RWPE1 (cell line): ENCODE results near the gene POLR1G.

Experiments
- CTCF ChIA-PET: fragments of 350-600 bp; sonication (Branson Sonifier 250); formaldehyde crosslinking; extraction: SDS; loops from one replicate; lab custom pipeline; 2021; lab: Yijun Ruan, JAX
- POLR2A ChIA-PET: fragments of 400-600 bp; formaldehyde crosslinking; extraction: SDS; loops from one replicate; lab custom pipeline; 2020; ENCODE audit warnings: antibody characterized with exemption; ENCODE audit not compliant: low non-redundant PET; lab: Yijun Ruan, JAX
- DNase-seq: peaks from one replicate; pipeline ENCODE4 v3.0.0; 2012; ENCODE audit warnings: low spot score
- H3K27ac ChIP-seq: fragments of 450-650 bp; 2 replicates; pipeline ENCODE4 v1.5.1; 2017
- CTCF ChIP-seq: fragments of 450-650 bp; conservative IDR thresholded peaks from 2 replicates; pipeline ENCODE4 v1.5.1; 2017; ENCODE audit warnings: low read depth, mild to moderate bottlenecking

POLR1G gene

DNA sequence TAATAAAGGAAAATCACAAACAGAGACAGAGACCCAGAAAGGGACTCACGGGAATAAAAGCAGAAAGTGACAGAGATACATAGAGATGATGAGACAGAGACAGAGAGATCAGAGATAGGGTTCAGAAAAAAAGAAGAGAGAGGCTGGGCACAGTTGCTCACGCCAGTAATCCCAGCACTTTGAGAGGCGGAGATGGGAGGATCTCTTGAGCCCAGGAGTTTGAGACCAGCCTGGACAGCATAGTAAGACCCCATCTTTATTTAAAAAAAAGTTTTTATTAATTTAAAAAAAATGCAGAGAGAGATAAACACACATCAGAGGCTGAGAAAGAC lies 41.9 kb downstream of the POLR1G start:
- H3K27ac ChIP-seq, result peak overlapping the region; percentile 100
- ChIA-PET CTCF (interaction anchor here (0.7 to 2.2 kb wide), 3 partner anchors 9 to 288 kb away, joined by 3 to 8 read pairs (median 8); partner anchors contain the start of gene NKPD1), POLR2A (interaction anchor here (0.7 to 0.8 kb wide), 2 partner anchors 18 to 43 kb away, joined by 4 to 11 read pairs; no protein-coding TSS in a partner anchor)
- DNase-seq, result no peak
- no peak for TF ChIP-seq CTCF

- peak overlapping the region; percentile 100 for H3K27ac ChIP-seq
- ChIA-PET POLR2A (interaction anchor here (0.9 to 1.7 kb wide), 3 partner anchors 21 to 1339 kb away, joined by 3 to 5 read pairs (median 4); partner anchors contain the start of gene SLC1A5), CTCF (interaction anchor here (0.7 to 2.2 kb wide), 3 partner anchors 9 to 288 kb away, joined by 3 to 8 read pairs (median 8); partner anchors contain the start of gene NKPD1)
- no peak for TF ChIP-seq CTCF
- DNase-seq, result peak; percentile 78
Measured at GRCh38 chr19:45448887-45449299, 42.4 kb downstream of the POLR1G start.

DNA sequence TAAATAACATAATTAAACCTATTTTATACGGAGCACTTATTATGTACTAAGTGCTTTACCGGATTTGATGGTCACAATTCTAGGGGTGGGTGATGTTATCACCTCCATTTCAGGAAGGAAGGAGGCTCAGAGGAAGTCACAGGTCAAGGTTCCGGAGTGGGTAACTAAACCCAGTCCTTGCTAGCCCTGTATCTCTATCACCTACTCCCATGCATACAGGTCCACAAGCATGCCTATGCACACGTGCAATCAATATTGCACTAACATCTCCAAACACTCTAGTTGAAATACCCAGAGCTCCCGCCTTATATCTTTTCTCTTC lies 43.5 kb downstream of the POLR1G start:
- no peak for DNase-seq
- CTCF ChIA-PET, result interaction anchor here (0.6 to 2.2 kb wide), 3 partner anchors 10 to 33 kb away, joined by 4 to 8 read pairs (median 8); no protein-coding TSS in a partner anchor

DNA sequence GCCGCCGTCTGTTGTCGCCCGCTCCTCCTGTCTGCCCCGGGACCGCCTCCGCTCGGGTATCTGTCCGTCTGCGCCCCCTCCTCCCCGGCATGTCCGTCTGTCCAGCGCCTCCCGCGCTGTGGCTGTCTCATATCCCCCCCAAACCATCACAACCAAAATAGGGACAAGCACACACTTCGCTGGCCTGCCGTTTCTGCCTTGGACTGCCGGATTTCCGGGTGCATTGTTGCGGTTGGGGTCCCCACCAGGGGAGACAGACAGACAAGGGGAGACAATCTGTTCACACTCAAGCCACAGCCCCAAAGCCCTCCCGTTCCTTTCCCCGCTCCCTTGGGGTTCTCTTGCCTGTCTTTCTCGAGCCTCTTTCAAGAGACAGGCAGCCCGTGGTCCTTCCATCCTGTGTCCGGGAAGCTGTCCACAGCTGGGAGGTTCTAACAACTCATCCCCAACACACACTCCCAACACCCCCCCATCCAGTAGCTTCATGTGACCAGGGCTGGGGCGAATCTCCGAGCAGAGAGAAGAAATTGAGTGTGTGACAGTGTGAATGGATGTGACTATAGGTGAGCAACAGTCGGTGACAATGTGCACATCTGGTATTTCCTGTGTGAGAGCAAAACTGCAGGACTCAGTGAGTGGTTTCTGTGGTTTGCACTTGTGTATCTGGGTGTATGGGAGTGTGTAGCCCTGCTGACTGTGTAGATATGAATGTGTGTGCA lies 44.8 kb downstream of the POLR1G start:
- no peak for TF ChIP-seq CTCF
- no peak for DNase-seq
- H3K27ac ChIP-seq, result peak overlapping the region; percentile 100
- CTCF ChIA-PET, result interaction anchor here (0.6 kb wide), 1 partner anchor 11 kb away, joined by 3 read pairs; no protein-coding TSS in a partner anchor
- POLR2A ChIA-PET, result no interaction called here

More for the DNA sequence above, 43.5 kb downstream of the POLR1G start:
- peak overlapping the region; percentile 100 for H3K27ac ChIP-seq
- POLR2A ChIA-PET, result interaction anchor here (1.4 to 1.7 kb wide), 2 partner anchors 20 to 26 kb away, joined by 4 to 5 read pairs; no protein-coding TSS in a partner anchor
- TF ChIP-seq CTCF, result no peak

- peak overlapping the region; percentile 100 for H3K27ac ChIP-seq
- ChIA-PET CTCF (interaction anchor here (0.6 kb wide), 1 partner anchor 12 kb away, joined by 3 read pairs; no protein-coding TSS in a partner anchor), POLR2A (no interaction called here)
- no peak for TF ChIP-seq CTCF
- no peak for DNase-seq
Measured at GRCh38 chr19:45451850-45452387, 45.5 kb downstream of the POLR1G start.

DNA sequence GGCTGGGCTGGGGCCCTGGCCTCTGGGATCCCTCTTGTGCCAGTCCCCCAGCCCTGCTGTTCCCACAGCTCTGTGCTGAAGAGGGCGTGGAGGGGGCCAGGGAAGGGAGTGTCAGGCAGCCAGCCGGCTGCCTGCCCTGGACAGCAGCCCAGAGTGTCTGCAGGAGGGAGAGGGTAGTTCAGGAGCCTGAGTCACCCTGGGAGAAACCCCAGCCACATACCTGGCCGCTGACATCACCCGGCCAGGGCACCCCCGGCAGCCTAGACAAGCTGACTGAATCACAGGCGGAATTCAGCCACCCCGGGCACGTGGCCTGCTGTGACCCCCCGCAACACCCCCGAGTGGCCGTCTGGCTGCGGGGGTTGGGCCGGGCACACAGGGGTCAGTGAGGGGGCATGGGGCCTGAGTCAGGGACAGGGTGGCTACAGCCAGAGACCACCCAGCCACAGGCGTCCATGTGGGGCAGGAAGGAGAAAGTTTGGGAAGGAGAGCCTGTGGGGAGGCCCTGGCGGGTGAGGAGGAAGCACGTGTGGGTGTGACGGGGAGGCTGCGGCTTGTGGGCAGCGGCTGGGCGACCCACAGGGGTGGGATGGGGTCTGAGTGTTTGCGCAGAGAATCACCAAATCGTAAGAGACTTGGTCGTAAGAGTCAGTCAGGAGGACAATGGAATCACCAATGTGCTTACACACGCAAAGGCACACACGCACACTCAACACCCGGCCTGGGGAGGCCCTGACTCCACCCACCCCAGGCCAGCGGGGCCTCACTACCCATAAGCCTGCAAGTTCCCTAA lies 49.5 kb downstream of the POLR1G start:
- TF ChIP-seq CTCF, result no peak
- CTCF ChIA-PET, result interaction anchor here (2.0 kb wide), 1 partner anchor 16 kb away, joined by 9 read pairs; no protein-coding TSS in a partner anchor
- peak overlapping the region; percentile 100 for H3K27ac ChIP-seq
- POLR2A ChIA-PET, result interaction anchor here (0.6 to 1.0 kb wide), 3 partner anchors 12 to 1893 kb away, joined by 4 to 7 read pairs (median 6); partner anchors contain the start of gene FOSB
- peak; percentile 97 for DNase-seq
